Stimulated activated CD4-positive, alpha-beta T cell treated with anti-CD3 and anti-CD28 coated beads, Interleukin-4, amount 100 ng/mL, for 1 hour (primary cell): ENCODE results near the gene RAB3IL1.

ENCODE experiments used
- DNase-seq: peaks from one replicate; pipeline ENCODE4 v3.0.0-alpha.2; 2020

The RAB3IL1 gene

DNA sequence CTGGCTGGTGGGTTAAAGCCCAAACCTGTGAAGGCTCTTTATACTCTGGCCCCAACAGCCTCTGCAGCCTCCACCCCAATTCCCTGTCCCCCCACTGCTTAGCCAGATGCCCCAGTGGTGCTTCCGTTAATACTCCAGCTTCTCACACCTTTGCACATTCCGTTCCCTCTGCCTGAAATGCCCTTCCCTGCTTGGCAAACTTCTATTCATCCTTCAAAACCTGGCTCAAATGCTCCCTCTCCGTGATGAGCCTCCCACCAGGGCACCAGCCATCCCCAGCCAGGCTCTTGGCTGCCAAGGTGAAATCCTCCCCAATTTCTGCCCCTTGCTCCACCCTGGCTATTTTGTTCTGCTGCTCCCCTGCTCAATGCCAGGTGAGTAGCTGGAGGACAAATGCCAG, 13.5 kb downstream of the RAB3IL1 start:
- DNase-seq, result no peak

DNA sequence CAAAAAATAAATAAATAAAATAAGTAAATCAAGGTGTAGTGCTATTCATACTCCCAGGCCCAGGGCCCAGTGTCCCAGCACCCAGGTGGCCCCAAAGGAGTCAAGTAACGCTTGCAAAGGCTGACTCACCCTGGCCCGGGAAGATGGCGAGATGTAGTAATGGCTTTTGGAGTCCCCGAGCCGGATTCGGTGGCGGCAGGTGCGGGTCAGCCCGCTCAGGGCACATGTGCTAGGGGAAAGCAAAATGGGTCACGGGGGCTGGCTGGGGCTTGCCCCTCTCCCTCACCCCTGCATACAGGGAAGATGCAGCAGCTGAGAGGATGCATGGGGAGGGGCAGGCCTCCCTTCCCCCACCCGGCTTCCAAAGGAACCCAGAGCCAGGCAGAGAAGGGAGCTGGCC, 15.1 kb downstream of the RAB3IL1 start:
- no peak for DNase-seq

DNA sequence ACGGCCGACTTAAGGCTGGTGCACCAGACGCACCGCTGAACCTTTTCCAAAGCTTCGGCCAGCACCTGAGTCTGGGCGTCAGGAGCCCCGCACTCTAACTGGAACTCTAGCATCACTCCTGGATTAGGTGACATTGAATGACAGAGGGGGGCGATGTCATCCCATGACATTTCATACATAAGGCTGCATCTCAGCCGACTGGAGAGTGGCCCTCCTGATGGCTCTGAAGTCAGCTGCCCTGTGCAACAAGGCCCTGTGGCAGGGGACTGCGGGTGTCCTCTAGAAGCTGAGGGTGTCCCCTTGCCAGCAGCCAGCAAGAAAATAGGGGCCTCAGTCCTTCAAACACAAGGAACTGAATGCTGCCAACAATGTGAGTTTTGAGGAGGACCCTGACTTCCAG, 16.0 kb downstream of the RAB3IL1 start:
- no peak for DNase-seq

DNA sequence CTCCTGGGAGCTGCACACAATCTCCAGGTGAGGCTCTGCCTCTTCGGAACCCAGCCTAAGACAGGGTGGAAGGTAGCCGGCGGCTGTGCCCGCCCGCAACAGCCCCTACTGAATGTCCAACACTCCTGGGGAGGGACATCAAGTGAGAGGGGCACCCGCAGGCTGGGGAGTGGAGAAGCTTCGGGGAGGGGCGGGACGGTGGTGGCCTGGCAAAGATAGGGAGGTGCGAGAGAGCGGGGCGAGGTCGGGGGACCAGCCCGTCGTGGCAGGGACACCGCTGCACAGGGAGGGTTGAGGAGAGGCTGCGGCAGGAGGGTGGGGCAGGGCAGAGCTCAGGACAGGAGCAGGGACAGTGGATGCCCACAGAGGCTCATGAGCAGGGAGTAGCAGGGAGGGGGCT, 17.1 kb downstream of the RAB3IL1 start:
- DNase-seq, result no peak

DNA sequence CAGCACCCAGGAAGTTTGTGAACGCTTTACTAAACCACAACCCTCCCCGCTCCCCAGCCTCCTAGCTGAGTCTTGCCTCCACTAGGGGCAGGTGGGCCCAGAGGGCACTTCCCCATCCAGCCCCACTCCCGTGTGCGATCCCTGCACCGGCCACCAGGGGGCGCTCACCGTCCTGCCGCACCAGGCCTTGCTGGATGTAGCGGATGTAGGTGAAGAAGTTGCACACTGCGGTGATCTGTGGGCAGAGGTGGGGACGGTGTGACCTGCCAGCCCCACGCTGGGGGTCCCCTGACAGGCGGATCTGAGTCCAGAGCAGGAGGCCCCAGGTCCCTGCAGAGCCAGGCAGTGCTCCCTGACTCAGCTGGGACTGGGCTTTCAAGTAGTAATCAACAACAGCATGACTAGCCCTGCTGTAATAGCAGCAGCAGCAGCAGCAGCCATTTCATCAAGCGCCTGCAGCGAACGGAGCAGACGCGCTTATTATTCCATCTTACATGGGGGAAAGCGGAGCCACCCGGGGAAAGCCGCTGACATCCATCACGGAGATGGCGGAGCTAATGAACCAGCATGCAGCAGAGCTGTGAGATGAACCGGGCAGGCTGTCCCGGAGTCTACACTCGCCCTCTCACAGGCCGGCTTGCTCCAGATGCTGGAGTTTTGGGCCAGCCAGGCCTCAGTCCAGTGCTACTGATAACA, 18.1 kb downstream of the RAB3IL1 start:
- DNase-seq, result peak; percentile 92

DNA sequence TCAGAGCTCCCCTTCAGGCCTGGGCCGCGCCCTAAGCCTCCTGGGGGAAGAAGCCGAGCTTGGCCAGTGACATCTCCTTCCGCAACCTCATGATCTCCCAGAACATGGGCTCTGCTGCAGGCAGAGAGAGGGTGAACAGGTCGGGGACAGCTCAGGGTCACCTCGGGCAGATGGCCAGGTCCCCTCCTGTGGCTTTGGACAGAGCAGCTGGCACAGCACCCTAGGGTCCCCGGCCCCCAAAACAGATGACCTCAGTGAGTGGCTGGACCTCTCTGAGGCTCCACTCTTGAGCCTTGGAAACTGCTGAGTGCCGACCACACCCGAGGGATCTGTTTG, 19.2 kb downstream of the RAB3IL1 start:
- DNase-seq, result no peak

DNA sequence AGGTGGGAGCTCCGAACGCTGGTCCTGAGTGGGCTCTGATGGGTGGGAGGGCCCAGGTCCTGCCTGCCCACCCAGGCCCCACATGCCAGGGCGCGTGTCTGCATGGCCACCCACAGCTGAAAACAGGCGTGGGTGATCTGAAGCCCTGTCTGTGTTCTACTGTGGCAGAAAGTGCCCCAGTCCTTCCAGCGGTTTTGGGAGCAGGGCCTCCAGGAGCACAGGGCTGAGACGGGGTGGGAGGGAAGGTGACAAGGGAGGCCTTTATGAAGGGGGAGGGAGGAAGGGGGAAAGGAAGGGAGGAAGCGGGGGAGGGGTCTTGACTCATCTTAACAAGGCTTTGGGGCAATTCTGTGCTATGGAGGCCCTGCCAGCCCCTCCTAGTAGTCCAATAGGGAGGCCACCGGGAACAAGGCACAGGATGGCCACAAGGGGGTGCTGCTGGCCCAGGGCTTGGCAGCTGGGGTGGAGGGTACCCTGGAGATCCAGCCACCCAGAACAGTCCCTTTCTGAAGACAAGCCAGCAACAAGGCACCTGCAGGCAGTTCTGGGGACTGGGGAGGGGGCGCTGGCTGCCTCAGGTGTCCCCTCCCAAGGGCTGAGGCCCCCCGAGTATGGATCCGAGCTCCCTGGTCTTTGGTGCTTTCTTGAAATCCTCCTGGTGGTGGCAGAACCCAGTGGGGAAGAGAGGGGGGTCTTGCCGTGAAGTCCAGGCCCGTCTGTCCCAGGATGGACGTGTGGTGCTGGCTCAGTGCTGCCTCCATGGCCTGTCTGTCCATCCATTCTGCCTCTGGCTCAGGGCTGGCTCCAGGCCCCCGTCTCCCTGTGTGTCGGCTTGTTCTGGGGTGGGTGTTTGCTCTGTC, 19.7 kb downstream of the RAB3IL1 start:
- DNase-seq, result peak; percentile 79

DNA sequence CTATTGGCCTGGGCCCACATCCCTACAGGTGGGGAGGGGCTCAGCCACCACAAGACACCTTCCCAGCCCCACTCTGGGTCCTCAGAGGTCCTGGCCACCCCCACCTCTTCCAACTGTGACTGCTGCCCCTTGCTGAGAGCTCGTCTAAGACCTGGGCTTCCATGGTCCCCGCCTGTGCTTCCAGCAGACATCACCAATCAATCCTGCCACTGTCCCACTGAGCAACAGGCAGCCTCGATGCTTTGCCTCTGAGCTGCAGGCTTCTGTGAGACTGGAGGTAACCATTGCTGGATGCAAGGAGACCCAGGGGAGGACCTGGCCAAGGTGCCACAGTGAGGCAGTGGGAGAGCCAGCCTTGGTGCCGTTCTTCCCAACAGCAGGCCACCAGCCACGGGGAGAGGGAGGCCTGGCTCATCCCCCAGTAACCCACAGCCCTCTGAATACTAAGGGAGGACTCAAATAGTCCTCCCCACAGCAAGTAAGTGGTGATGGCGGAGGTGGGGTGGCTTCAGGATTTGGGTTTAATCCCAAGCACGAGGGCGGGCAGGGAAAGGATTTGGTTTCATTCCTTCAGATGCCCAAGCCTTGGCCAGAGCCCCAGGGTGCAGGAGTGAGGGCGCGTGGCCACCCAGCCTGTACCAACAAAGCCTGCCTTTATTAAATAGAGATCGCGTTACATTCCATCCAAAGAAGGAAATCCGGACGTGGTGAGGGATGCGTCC, 20.5 kb downstream of the RAB3IL1 start:
- DNase-seq, result no peak

DNA sequence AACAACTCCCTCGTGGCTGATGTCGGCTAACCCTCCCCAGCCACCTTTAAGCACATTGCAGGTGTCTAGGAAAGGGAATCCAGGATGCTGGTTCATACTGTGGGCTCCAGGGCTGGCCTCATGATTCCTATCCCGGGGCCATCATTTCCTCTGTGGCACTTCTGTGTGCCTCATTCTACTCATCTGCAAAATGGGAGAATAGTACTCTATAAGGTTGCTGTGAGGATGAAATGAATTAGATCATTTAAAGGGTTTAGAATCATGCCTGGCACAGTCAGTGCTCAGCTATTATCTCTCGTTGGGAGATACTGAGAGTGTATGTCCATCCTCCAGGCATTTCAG, 21.7 kb downstream of the RAB3IL1 start:
- no peak for DNase-seq

DNA sequence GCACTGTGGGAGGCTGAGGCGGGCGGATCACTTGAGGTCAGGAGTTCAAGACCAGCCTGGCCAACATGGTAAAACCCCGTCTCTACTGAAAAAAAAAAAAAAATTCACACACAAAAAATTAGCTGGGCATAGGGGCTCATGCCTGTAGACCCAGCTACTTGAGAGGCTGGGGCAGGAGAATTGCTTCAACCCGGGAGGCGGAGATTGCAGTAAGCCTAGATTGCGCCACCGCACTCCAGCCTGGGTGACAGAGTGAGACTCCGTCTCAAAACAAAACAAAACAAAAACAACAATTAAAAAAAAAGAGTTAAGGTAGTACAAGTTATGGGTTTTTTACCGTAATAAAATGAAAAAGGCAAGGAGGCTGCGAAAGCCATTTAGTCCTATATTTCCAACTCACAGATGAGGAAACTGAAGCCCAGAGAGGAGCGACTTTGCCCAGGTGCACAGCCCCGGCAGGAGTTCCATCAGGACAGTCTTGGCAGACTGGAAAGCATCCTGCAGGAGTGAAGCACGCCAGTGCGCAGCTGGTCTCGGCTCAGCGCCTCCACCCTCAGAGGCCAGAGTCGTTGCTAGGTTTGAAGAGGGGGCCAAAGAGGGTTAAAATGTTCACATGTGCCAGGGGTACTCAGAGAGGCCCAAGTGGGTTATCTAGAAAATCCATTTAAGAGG, 22.2 kb downstream of the RAB3IL1 start:
- DNase-seq, result no peak

DNA sequence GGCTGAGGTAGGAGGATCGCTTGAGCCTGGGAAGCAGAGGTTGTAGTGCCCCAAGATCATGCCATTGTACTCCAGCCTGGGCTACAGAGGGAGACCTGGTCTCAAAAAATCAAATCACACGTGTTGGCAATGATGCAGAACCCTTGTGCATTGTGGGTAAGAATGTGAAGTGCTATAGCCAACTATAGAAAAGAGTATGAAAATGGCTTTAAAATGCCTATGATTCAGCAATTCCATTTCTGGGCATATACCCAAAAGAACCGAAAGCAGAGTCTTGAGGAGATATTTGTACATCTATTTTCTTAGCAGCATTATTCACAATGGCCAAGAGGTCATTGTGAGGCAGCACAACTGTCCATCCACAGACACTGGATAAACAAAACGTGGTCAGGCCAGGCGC, 23.4 kb downstream of the RAB3IL1 start:
- no peak for DNase-seq

DNA sequence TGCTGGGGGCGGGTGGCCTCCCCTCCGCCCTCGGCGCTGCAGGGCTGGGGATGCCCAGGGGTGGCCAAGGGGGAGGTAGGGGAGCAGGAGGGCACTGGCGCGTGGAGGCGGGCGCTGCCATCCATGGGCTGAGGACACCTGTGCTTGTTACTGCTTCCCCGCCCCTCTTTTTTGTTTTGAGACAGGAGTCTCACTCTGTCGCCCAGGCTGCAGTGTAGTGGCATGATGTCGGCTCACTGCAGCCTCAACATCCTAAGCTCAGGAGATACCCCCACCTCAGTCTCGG, 25.3 kb downstream of the RAB3IL1 start:
- DNase-seq, result no peak

DNA sequence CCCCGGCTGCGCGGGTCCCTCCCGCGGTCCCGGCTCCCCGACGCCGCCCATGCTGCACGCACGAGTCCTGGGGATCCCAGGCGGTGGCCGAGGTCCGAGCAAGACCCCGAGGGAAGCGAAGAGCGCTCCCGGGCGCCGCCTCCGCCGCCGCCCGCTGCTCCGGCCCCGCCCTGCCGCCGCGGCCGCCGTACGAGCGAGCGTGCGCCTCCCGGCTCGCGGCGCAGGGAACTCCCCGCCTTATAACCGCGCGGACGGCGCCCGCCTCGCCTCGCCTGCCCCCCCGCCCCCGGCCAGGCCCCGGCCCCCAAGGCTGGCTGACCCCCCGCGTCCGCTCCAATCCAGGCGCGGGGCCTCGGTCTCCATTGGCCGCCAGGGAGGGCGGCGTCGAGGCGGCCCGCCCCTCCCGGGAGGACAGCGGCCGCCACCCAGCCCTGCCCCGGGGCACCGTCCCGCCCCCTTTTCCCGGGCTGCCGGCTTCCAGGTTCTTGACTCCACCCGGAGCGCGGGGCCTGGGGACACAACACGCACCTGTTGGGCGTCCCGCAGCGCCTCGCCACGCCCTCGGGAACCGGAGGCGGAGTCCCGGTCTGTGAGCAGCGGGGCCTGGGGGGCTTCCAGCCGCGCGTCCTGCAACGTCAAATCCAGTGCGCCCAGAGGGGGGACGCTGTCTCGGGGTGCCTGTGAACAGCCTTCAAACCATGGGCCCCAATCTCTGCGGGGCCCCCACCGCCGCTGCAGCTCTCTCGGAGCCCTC, 25.9 kb downstream of the RAB3IL1 start, which contains the start of gene FADS3:
TSS of gene FADS3 (minus strand) at position 215 of the 754 bp plus-strand sequence. CDS start at position 51, 164 bp downstream.
- DNase-seq, result peak; percentile 57

DNA sequence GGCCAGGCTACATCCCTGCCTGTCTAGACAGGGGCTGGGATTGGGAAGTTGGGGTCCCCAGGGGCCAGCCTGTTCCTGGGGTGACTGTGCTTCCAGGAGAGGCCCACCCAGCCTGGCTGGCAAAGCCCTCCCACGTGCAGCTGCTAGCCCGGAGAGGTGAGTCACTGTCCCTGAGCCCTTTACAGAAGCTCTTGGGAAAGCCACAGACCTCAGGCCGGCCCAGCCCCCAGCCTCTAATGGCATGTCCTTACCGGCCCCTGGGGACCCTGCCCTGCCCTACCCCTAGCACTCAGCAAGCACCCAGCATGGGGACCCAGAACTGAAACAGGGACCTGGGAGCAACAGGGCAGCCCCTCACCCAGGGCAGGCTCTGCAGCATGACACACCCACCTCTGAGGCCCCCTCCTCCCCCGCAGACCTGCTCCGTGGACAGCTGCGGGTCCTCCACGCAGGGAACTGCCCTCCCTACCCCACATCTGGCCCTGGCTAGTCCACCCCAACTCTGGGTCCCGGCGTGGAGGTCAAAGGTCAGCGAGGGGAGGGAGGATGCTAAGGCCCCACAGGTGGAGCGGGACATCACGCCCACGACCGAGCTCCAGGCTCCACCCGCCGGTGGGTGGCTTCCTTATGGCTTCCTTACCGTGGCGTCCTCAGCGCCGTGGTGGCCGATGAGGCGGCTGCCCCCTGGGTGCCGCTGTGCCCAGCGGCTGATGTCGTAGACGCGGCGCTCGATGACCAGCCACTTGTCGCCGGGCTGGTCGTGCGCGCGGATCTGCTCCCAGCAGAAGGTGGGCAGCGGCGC, 26.6 kb downstream of the RAB3IL1 start:
- peak; percentile 32 for DNase-seq

DNA sequence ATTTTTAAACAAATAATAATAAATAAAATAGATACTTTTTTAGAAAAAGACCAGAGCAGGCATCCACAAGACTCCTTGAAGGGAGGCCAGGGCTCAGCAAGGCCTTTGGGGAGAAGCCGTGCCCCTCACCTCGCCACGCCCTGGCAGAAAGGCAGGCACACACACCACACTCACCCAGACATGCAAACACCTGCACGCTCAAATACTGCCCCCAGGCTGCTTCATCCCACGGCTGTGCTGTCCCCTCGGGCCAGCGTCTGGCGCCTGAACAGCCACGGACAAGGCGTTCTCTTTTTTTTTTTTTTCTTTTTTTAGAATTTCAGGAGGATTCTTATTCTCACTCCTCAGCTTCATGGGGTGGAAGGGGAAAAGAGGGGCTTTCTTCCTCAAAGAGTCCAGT, 27.5 kb downstream of the RAB3IL1 start:
- DNase-seq, result no peak

DNA sequence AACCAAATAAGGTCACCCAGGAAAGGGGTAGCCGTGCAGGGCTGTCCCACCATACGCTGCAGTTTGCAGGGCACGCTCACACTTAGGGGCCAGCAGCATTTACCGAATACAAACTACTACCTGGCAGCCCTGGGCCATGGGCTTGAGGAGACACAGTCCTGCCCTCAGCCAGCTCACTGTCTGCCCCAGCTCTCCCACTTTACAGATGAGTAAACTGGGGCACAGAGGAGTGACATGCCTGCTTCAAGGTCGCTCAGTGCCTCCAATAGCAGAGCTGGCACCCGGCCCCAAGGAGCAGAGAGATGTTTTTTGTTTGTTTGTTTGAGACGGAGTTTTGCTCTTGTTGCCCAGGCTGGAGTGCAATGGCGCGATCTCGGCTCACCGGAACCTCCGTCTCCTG, 28.8 kb downstream of the RAB3IL1 start:
- no peak for DNase-seq

DNA sequence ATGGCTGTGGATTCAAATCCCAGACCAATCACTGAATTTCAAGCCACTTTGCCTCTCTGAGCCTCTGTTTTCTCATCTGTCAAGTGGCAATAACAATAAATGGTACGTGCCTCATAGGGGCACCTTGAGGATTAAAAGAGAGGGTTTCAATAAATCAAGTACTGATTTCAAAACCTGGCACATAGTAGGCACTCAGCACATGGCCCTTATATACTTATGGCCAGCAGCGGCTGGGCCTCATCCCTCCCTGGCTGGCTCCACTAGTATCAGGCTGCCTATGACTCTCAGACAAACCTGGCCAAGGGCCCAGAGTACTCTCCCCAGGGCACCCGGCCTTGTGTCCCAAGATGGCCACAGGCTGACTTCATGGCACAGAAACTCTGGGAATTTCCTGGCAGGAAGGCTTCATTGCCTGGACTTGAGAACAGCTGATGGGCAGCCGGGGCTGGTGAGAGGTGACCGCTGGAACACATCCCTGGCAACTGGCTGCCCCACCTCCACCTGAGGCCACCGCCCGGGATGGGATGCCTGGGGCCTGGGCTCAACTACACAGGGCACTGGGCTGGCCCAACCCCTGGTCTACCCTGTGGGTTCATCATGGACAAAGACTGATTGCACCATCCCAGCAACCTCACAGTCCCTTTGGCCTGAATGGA, 29.4 kb downstream of the RAB3IL1 start:
- DNase-seq, result no peak

DNA sequence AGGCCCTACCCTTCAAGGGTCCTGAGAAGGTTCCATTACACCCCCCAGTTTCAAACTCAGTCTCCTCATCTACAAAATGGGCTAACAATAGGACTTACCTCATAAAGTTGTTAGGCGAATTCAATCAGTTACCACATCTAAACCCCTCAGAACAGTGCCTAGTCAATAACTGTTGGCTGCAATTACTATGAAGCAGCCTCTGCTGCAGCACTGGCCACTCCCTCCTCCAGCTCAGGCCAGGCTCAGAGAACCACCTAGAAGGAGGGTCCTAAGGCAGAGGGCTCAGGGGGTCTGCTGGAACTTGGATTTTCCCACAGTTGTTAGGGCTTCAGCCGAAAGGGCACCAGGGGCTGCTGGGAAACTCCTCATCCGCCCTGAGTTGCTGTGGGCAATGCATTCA, 30.7 kb downstream of the RAB3IL1 start:
- no peak for DNase-seq

DNA sequence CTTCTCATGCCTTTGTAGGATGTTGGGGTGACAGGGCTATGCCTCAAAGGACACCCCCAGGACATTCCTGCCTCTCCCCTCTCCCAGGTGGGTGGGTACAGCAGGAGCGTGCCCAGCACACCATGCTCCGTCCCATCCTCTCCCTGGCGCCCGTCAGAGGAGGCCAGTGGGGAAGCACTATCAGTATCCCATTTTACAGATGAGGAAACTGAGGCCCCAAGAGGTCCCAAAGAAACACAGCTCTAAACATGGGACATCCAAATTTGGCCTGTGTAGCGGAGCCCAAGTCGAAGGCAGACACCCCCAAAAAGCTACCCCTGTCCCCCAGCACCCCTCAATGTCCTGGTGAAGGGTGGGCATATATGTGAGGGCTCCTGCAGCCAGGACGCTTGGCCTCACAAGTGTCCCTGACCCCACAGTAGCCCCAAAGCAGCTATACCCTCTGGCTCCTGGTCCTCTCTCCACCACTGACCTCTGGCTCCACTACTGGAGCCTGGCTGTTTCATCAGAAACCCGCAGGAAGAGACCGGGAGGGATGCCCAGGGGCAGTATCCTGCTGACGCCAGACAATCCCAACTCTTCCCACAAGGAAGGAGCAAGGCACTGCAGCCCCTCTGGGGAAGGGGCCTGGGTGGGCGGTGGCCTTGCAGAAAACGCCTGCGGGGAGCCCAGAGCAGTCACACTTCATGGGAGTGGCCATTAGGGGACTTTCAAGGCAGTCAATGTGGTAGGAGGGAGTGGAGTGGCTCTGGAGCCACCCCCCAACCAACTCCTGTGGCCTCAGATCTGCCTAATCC, 31.4 kb downstream of the RAB3IL1 start:
- no peak for DNase-seq

DNA sequence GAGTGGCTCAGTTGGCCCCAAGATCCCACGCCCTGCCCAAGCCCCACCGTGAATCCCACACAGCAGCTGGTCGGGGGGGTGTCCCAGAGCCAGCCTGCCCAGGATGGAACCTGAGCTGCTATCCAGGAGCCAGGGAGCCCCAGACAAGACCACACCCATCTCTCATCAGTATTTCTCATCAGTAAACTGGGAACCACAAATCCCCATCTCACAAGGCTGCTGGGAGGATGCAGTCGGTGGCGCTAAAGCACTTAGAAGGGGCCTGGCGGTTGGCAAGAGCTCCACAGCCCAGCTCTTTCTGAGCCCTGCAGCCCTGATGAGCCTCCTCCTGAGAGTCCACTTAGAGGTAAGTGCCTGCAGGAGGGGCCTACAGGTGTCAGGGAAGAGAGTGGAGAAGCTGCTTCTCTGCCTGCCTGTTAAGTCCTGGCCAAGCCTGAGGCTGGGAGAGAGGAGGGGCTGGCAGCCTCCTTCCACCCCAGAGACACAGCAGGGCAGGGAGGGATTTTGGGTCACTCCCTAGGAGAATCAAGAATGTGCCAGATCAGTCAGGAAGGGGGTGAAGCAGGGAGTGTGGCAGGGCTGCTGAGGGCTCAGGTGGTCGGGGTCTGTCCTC, 32.1 kb downstream of the RAB3IL1 start:
- no peak for DNase-seq
